NCI-H345 treated with DMSO at 0.1 percent for 48 hours (cell line): ENCODE measurements around the gene ANXA6.

Source experiments
- DNase-seq: peaks from one replicate; lab custom pipeline; 2025; ENCODE audit not compliant: unreplicated experiment; lab: John Stamatoyannopoulos, UW

The ANXA6 gene

DNA sequence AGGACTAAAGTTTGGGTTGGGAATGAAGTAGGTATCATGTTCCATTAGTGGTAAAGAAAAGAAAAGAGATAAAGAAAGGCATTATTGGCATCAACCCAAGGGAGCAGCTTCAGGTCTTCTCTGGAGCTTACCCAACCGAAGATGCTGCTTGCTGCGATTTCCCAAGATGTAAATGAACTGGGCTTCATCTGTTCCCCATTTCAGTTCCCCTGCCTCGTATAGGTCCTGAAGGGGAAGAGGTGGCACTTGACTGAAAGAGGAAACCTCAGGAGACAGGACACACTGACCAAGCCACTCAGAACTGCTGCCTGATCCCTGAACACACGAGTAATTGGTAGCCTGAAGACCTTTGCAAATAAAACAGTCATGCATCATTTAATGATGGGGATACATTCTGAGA is 24.6 kb downstream of the ANXA6 start:
- DNase-seq: peak; percentile 92

DNA sequence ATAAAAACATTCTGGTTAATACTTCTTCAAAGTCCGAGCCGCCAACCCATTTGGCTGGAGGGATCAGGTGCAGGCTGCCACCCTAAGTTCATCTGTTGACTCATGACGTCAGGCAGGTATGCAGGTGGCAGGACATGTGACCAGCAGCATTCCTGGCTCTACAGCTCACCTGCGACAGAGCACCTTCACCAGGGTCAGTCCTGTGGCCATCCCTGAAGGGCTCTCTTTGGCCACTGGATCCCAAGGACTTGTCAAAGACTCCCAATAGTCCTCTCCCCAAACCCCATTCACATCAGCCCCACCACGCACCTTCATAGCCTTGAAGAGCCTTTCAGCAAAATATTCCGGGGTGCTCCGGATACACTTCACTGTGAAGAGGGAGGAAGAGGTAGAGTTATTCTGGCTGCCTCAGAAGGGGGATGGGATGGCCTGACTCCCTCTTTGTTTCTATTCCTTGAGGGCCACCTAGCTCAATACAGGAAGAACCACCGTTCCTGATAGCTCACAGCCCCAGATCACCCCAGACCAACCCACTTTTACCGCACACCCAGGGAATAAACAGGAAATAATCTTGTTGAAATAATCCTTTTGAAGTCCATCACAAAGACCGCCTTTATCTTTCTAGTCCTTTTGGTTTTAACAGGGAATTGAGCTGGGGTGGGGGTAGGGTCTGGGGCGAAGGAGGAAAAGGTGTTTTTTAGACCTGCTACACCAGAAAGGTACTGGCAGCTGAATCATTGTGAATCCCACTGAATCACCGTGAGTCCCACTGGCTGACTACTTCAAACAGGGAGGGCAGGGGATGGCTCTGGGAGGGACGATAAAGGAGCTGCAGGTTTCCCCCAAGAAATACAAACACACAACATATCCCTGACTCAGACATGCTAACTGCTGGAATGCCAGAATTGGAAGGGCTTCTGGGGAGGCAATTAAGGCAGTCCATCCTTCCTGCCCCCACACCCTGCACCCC is 26.4 kb downstream of the ANXA6 start:
- DNase-seq: no peak

DNA sequence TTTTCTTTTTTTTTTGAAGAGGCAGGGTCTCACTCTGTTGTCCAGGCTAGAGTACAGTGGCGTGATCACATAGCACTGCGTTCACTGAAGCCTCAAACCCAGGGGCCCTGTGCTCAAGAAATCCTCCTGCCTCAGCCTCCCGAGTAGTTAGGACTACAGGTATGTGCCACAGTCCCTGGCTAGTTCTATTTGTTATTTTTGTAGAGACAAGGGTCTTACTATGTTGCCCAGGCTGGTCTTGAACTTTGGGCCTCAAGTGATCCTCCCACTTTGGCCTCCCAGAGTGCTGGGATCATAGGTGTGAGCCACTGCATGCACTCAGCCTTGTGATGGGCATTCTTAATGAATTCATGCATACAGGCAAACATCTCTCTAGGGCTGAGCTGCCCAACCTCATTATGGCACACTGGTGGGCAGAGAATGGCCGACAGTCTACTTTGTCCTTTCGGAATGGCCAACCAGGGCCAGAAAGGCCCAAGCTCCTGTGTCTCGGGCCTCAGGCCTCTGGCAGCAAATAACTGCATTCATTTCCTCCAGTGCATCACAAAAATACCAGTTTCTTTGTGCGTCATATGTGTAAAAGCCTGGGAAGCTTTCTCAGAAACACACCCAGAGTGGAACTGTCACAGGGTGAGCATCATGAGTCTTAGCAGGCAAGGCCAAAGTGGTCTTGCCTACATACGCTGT is 27.2 kb downstream of the ANXA6 start:
- no peak for DNase-seq

DNA sequence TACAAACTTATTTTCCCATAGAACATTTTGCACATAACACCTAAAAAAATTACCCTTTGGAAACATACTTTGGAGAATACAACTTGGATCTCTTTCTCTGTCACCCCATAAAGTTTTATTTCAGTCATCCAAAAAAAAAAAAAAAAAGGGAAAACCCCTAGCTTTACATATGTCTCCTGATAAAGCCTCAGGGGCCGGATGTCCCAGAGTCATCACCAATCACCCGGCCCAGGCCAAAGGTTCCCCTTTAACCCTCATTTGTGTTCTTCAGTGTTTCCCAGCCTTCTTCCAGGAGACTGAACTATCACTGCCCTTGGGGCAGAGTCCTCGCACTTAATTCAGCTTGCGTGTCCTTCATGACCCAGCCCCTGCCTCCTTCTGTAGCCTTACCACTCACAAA is 28.8 kb downstream of the ANXA6 start:
- DNase-seq: no peak

DNA sequence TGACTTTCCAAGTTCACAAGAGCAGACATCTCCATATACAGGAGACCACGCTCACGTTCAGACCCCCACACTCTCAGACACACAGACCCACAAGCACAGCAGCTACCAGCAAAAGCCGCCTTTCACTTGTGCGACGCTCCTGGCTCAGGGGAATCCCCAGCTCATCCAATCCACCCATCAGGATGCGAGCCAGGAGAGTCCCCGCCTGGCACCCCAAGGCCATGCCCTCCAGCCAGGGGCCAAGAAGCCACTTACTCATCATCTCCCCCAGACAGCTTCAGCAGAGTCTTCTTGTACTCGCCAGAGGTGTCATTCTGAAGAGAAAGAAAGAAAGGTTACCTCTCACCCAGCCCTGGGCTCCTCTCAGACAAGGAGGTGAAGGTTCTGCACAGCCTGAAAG is 29.7 kb downstream of the ANXA6 start:
- no peak for DNase-seq

DNA sequence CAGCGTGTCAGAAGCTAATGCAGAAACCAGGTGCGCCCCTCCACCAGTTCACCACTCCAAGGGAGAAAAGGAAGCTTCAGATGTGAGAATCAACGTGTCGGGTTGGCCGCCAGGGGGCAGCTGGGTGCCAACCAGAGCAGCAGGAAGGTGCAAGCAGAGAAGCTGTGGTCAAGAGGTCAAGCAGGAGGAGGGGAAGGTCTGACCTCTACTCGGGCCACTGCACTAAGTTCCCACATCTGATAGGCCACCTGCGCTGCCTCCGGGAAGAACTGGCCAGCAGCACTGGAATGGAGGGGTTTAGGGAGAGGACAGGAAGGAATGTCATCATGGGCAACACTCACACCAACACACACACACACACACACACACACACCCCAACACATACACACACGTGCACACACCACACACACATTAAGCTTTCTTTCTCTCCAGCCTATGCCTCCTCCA is 31.4 kb downstream of the ANXA6 start:
- DNase-seq: peak; percentile 24

DNA sequence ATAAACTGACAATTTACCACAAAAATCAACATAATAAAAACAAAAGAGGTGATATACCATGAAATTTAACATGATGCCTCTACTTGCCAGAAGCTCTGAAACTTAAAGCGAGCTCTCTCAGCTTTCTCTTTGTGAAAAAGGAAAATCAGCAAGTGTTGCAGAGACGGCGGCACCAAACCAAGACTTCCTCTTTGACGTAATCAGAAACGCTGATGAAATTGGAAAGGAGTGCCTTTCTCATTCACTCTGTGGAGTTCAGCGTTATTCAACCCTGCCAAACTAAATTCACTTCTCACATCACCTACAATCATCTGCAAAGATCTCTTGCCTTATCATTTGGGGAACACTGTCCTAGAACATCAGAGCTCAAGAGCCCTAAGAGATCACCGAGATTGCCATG is 32.2 kb downstream of the ANXA6 start:
- DNase-seq: no peak

DNA sequence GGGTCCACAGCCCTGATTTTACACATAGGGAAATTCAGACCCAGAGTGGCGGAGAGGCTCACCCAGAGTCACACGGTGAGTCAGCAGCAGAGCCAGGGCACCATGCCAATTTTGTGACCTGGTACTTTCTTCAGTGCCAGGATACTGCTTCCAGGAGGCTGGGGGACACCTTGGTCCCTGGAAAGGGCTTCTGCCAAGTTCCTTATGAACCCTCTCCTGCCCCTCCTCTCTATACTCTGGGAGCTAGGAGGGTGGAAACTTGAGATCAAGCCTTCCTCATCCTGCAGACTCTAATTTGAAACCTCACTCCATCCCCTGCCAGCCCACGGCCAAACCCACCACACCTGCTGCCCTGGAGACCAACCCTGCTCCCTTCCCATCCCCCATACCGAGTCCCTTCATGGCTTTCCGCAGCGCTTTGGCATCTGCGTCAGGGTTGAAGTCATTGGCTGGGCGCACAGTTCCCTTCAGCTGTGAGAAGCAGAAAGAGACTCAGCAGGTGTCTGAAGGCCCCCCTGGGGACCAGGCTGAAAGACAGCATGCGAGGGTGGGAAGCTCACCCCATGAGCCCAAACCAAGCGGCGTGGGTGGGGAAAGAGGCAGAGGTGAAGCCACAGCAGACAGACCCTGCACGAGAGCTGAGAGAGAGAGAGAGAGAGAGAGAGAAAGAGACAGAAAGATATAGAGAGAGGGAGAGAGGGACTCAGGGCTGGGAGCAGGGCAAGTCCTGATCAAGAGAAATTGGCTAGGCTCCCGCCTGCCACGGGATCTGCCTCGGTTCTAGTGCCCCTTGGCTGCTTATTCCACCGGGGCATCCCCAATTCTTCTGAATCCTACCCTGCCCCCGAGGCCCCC is 33.5 kb downstream of the ANXA6 start:
- peak; percentile 80 for DNase-seq

DNA sequence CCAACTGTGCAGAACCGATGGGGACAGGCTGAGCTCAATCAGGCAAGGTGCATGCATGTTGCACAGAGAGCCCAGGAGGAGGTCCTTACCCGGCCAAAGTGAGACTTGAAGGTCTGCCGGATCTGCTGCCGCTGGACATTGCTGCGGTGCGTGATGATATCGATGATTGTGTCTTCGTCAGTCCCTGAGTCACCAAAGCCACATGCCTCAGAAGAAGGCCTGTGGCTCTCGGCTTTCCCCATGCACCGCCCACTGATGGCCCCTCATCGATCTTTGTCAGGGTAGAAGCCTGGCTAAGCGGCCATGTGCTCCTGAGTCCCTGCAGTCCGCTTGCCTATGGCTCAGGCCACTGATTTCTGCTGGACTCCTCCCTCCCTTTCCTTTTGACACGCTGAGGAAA is 34.8 kb downstream of the ANXA6 start:
- no peak for DNase-seq

DNA sequence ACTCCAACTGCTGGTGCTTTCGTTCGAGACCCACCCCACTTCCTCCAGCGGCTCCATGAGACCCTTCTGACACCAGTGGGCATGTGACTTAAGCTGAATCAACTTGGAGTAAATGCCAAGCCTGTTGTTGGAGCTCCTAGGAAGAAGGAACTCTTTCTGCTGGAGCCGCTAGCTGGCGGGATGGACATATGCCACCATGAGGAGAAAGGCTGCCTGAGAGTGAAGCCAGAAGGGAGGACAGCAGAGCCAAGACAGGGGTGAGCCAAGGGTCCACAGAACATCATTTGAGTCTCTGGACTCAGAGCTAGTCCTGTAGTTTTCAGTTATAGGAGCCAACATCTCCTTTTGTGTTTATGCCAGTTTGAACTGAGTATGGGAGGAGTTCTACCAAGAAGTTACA is 35.9 kb downstream of the ANXA6 start:
- no peak for DNase-seq

DNA sequence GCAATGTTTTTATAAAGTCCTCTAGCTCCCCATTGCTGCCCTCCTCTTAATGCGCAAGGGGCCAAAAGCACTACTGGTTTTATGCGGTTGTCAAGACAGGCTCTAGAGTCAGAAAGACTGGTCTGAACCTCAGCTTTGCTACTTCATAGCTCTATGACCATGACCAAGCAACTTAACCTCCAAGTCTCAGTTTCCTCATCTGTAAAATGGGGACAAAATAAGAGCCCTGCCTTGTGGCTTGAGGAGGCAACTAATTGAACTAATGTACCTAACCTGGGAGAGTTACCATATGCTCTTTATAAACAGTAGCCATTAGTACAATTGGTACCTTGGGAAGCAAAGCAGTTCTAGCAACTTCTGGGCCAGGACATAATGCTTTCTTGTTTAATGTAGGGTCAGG is 36.5 kb downstream of the ANXA6 start:
- DNase-seq: no peak

DNA sequence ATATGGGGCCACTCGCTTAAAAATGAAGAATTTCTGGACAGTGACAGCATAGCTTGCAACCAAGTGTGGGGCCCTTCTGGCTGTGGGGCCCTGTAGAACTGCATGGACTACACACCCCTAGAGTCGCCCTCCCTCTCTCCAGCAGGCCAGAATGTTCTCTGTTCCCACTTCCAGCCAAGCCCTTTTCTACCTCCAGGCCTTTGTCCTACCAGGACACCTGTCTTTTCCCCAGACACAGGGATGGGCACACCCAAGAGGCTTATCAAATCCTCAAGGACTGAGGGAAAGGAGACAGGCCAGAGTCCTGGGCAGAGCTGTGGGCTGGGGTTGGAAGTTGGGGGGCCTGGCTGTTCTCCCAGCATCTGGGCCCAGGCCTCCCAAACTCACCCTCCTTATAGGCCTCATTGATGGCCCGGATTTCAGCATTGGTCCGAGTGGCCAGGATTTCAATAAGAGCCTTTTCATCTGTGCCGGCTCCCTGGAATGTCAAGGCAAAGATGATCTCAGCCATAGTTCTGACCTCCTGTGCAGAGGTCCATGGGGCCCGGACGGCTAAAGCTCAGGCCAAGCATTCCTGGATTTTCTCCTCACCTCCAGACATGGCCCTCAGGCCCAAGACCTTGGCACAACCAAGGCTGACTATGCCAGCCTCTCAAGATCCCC is 38.5 kb downstream of the ANXA6 start:
- DNase-seq: no peak

DNA sequence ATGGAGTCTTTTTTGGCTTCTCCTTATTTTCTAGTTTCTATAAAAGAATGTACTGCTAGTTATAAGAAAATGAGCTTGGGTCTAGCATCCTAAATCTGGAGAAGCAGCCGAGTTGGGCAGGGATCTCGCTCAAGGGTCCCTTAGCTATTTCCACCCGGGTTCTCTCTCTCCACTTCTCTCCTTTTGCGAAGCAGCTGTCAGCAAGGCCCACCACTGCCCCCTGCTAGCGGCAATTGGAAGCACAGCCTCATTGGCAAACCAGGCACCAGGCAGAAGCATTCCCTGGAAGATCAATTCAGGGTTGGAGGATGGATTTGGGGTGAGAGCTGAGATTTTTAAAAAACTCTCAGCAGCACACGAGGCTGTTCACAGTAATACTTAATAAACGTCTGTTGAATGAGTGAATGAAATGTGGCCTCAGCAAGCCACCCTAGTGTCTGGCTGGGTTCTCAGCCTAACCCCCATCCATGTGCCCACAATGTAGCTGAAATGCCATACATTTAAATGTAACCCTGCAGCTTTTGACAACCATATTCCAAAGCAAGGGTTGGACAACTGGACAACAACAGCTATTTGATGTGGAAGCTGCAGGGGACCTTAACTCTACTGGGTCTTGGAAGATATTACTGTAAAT is 42.2 kb downstream of the ANXA6 start:
- peak; percentile 36 for DNase-seq

DNA sequence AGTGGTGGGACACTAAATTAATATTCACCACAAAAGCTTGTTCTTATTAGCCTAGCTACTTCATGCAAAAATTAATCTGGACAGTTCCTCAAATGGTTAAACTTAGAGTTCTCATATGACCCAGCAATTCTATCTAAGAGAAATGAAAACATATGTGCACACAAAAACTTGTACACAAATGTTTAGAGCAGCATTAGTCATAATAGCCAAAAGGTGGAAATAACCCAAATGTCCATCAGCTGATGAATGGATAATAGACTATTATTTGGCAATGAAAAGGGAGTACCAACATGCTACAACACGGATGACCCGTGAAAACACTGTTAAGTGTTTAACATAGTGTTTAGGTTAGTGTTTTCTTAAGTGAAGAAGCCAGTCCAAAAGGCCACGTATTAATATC is 43.9 kb downstream of the ANXA6 start:
- DNase-seq: no peak

DNA sequence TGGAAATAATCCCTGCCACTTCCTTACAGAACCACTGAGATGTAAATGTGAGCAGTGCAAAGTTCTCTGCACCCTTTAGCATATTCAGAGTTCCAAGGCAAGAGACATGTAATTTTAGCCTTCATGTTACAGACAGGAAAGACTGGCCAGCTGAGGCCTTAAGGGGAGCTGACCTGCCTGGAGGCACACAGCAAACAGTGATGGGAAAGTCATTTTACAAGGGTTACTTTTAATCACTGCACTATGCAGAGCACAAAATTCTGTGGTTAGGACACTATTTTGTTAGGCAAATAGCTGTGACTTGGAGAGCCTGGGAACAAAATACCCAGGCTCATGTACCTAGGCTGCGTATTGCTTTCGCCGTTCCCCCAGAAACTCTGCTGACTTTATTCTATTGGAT is 46.6 kb downstream of the ANXA6 start:
- DNase-seq: no peak

DNA sequence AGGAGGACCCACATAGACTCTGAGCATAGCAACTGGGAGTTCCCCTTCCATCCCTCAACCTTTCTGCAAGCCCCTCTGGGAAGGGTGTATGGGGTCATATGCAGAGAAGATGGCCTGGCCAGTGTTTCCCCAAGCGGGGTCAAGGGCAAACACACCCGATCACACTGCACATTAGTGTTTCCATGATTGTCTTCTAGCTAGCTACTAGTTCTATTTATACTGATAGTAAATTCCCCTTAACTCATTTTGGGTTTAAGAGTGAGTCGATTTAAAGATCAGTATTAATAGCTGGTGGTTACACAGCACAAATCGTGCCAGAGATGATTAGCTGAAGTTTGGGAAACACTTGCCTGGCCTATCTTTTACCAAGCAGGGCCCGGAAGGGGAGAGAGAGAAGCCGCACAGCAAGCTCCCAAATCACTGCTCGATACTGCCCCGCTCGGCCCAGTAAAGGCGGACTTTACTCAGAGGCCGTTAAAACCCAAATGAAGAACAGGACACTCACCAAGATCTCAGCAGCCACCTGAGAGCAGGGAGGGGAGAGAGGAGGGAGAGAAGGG is 47.4 kb downstream of the ANXA6 start:
- DNase-seq: no peak

DNA sequence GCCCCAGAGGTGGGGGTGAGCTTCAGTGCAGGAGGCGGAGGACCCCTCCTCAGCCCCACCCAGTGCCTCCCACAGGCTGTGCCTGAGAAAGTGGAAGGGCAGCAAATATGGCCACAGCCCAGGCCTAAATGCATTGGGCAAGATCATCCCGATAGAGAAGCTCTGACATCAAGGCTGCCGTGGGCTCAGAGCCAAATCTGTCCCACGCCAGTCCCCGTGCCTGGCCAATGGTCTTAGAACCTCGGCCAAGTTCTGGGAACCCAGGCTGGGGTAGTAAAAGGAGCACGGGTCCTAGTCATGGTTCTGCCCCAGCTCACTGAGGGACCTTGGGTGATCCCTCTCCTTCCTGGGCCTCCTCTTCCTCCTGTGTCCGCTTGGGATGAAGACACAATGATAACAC is 49.0 kb downstream of the ANXA6 start:
- DNase-seq: no peak

DNA sequence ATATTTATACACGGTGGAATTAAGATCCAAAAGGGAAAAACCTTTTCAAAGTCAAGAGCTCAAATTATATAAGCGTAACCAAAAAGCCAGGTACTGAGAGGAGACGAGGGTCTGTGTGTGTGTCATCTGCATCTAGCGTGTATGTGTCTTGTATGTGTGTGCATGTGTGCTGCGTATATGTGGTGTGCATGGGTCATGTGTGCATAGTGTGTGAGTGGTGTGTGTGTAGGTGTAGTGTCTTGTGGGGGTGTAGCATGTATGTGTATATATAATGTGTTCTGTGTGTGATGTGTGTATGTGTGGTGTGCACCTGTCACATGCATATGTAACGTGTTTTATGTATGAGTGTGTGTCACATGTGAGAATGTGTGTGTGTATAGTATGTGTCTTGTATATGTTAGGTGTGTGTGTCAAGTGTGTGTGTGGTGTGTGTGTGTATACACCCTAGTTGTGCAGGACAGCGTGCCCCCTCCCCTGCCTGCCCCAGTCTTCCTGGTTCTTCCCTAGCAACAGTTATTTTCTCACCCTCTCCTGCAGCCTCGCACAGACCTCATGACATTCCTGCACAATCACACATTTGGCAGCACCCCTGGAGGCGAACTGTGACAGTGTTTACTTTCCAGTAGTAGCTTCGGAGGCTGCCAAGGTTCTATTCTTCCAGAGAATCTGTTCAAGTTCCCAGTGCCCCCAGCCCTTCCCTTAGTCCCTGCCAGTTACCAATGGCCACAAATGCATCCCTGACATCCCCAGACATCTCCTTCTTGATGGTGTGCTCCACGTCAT is 49.6 kb downstream of the ANXA6 start:
- DNase-seq: no peak

DNA sequence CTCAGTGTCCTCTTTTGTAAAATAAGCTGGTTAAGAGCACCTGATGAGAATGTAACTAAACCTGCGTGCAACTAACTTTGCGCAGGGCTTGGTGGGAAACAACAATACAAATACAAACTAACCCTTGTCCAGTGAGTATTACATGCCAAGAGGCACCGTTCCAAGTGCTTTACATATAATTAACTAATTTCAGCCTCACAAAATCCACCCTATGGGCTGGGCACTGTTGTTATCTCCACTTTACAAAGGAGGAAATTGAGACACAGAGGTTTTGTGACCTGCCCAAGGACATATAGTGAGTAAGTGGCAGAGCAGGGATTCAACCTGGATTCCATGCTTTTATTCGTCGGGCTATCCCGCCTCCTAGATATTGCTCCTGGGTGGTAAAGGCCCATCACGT is 50.5 kb downstream of the ANXA6 start:
- no peak for DNase-seq
